Caco-2 (cell line): ENCODE measurements around the gene NMT2. TPM values are rescaled to one million over a fixed set of nuclear protein-coding genes. Genes with fewer than 3 reads are reported as not detected.
A peak's percentile ranks its signal among the peaks of the same experiment; 100 is the strongest.
"Not testable (repeated sequence)": the region's sequence is repeated elsewhere in the genome, so short reads cannot be mapped to it uniquely, and the experiment has no call there.

Experiments used
- BruUV-seq: library from RNA; stranded (reverse); fragments of 400-500 nt; replicated peaks from 2 replicates; lab custom pipeline; 2021; lab: Mats Ljungman, UMichigan
- CTCF ChIA-PET: fragments of 300-600 bp; sonication (Branson Sonifier 250); formaldehyde crosslinking; loops from one replicate; lab custom pipeline; 2022; ENCODE audit warnings: antibody characterized with exemption; lab: Charles Lee
- POLR2A ChIA-PET: fragments of 300-600 bp; sonication (Branson Sonifier 250); formaldehyde crosslinking; loops from one replicate; lab custom pipeline; 2022; ENCODE audit warnings: antibody characterized with exemption; lab: Charles Lee
- DNase-seq, 2 experiments: peaks; one replicate each; pipeline versions ENCODE4 v3.0.0 to v3.0.0-alpha.2; 2020 to 2022
- H3K27me3 ChIP-seq: replicated peaks from 2 replicates; pipeline ENCODE4 v1.6.0; 2011; ENCODE audit warnings: low read length; ENCODE audit not compliant: control insufficient read depth, insufficient read depth
- H3K36me3 ChIP-seq: 2 replicates; pipeline ENCODE4 v1.5.1; 2011; ENCODE audit warnings: low read length; ENCODE audit not compliant: control insufficient read depth, insufficient read depth
- H3K4me1 ChIP-seq: fragments of 250-450 bp; sonication (Bioruptor Pico); 2 replicates; pipeline ENCODE4 v1.5.1; 2020; ENCODE audit warnings: mild to moderate bottlenecking
- H3K4me3 ChIP-seq: 2 replicates; pipeline ENCODE4 v1.5.1; 2011; ENCODE audit warnings: low read depth, mild to moderate bottlenecking, control low read depth, low read length
- H3K9me3 ChIP-seq: fragments of 250-450 bp; sonication (Bioruptor Pico); 2 replicates; pipeline ENCODE4 v1.5.1; 2020; ENCODE audit warnings: mild to moderate bottlenecking, moderate library complexity
- H3K27ac Mint-ChIP-seq: one replicate; pipeline ENCODE4 v1.8.0; 2022; ENCODE audit warnings: mixed read lengths; ENCODE audit not compliant: unreplicated experiment
- H3K27me3 Mint-ChIP-seq: one replicate; pipeline ENCODE4 v1.8.0; 2022; ENCODE audit warnings: mixed read lengths; ENCODE audit not compliant: insufficient read depth, unreplicated experiment
- H3K36me3 Mint-ChIP-seq: one replicate; pipeline ENCODE4 v1.8.0; 2022; ENCODE audit warnings: mild to moderate bottlenecking, mixed read lengths; ENCODE audit not compliant: insufficient read depth, unreplicated experiment
- H3K4me1 Mint-ChIP-seq: one replicate; pipeline ENCODE4 v1.8.0; 2022; ENCODE audit warnings: low read depth, mixed read lengths; ENCODE audit not compliant: unreplicated experiment
- H3K4me3 Mint-ChIP-seq: one replicate; pipeline ENCODE4 v1.8.0; 2022; ENCODE audit warnings: mild to moderate bottlenecking, moderate library complexity, mixed read lengths; ENCODE audit not compliant: unreplicated experiment
- H3K9me3 Mint-ChIP-seq: one replicate; pipeline ENCODE4 v1.8.0; 2022; ENCODE audit warnings: mixed read lengths; ENCODE audit not compliant: unreplicated experiment
- intact Hi-C: fragments of 100-400 bp; cut with micrococcal nuclease; formaldehyde crosslinking; loops from one replicate; pipeline ENCODE4 v1.10.0; 2022; ENCODE audit not compliant: unreplicated experiment
- total RNA-seq: library from RNA; stranded (reverse); gene quantifications from 2 replicates; pipeline ENCODE4 v1.2.3, GENCODE V29; 2022
- TF ChIP-seq, protein P1 (sequence below), 2 experiments: fragments of 200-600 bp in 1 of 2; IDR thresholded peaks; 1 replicate in 1 of 2; 2 replicates in 1 of 2; pipeline versions ENCODE4 v1.5.1 to v1.8.0; 2011 to 2022; ENCODE audit warnings: antibody characterized with exemption in 1 of 2, control low read depth in 1 of 2, inconsistent platforms in 1 of 2, low read depth in 1 of 2, low read length in 1 of 2, mild to moderate bottlenecking in 1 of 2, moderate library complexity in 1 of 2; ENCODE audit not compliant: insufficient read depth in 1 of 2, severe bottlenecking in 1 of 2, unreplicated experiment in 1 of 2

The NMT2 gene
- total RNA-seq, 1 experiment from 2014 or later: 28.1 TPM

DNA sequence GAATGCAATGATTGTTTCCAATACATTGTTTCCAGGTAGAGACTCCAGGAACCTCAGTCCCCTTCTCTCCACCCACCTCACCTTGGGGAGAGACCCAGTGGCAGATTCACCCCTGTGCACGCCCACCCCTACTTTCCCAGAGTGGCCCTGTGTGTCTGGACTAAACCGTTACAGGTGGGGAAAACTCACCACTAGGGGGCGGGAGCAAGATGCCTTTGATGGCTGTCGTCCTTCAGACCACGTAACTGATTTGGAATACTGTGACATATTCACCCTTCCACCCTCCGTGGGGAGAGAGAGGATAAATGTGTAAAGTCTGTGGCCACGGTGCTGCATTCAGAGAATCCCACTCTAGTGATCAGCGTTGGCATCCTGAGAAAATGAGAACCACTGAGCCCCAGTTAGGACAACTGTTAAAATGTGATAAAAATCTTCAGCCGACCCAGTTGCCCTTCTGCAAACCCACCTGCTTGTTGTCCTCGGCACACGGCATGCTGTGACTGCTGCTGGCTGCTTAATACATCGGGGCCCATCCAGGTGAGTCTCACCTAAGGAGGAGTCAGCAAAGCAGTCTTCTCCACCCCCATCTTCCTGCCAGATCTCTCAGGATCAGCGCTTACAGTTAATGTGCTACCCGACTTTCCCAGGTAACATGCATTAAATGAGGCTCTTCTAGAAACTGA lies 41.5 kb upstream of the NMT2 start:
- H3K27me3 Mint-ChIP-seq: no peaks in the 10 kb centered on the region
- no peaks in the 10 kb centered on the region for H3K4me1 ChIP-seq
- CTCF ChIA-PET: no interaction called here

DNA sequence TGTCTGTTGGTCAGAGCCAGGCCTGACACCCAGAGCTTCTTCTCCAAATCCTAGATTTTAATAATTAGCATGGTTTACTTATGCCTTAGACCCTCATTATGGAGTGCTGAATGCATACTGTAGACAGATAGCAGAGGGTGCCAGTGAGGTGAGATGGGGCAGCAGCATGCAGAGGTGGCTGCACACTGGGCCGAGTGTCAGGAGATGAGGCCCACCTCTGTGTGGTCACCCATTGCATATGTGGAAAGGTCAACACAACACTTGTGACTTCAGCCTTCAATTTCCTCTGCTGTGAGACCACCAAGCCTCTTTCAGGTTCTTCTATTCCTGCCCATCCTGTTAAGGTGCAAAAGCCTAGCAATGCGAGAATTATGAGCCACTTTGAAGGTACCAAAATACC lies 39.7 kb upstream of the NMT2 start:
- H3K27me3 ChIP-seq: no peaks in the 10 kb centered on the region
- peaks cover 6% of the 10 kb centered on the region for H3K9me3 Mint-ChIP-seq
- H3K4me1 ChIP-seq: no peaks in the 10 kb centered on the region
- no peaks in the 10 kb centered on the region for H3K9me3 ChIP-seq
- H3K36me3 ChIP-seq: no peaks in the 10 kb centered on the region
- TF ChIP-seq, protein P1, sequence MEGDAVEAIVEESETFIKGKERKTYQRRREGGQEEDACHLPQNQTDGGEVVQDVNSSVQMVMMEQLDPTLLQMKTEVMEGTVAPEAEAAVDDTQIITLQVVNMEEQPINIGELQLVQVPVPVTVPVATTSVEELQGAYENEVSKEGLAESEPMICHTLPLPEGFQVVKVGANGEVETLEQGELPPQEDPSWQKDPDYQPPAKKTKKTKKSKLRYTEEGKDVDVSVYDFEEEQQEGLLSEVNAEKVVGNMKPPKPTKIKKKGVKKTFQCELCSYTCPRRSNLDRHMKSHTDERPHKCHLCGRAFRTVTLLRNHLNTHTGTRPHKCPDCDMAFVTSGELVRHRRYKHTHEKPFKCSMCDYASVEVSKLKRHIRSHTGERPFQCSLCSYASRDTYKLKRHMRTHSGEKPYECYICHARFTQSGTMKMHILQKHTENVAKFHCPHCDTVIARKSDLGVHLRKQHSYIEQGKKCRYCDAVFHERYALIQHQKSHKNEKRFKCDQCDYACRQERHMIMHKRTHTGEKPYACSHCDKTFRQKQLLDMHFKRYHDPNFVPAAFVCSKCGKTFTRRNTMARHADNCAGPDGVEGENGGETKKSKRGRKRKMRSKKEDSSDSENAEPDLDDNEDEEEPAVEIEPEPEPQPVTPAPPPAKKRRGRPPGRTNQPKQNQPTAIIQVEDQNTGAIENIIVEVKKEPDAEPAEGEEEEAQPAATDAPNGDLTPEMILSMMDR (IDR thresholded peaks at IDR 0.05; ENCODE audit: insufficient read depth in 1 of 2, low read depth in 1 of 2, low read length in 1 of 2, severe bottlenecking in 1 of 2, unreplicated experiment in 1 of 2): no peak
- no peaks in the 10 kb centered on the region for H3K27me3 Mint-ChIP-seq
- CTCF ChIA-PET: no interaction called here
- no peak overlapping the region for H3K27ac Mint-ChIP-seq
- DNase-seq: no peak
- POLR2A ChIA-PET: no interaction called here
- H3K4me3 ChIP-seq: no peak overlapping the region
- intact Hi-C loops: no loop called here
- no TSS peak for BruUV-seq
- H3K4me3 Mint-ChIP-seq: no peak overlapping the region
- peaks cover 7% of the 10 kb centered on the region for H3K36me3 Mint-ChIP-seq
- H3K4me1 Mint-ChIP-seq: peaks cover 7% of the 10 kb centered on the region

More for the DNA sequence above, 41.5 kb upstream of the NMT2 start:
- Histone ChIP-seq H3K9me3 (no peaks in the 10 kb centered on the region), H3K36me3 (no peaks in the 10 kb centered on the region), H3K4me3 (no peak overlapping the region), H3K27me3 (no peaks in the 10 kb centered on the region)
- POLR2A ChIA-PET: no interaction called here
- Mint-ChIP-seq H3K27ac (no peak overlapping the region), H3K36me3 (peaks cover 10% of the 10 kb centered on the region), H3K9me3 (no peaks in the 10 kb centered on the region), H3K4me3 (no peak overlapping the region), H3K4me1 (peaks cover 7% of the 10 kb centered on the region)
- BruUV-seq: no TSS peak
- intact Hi-C loops: loop anchor here (1.0 kb wide), 1 partner anchor 161 kb away; the partner anchor contains the start of gene FAM171A1
- TF ChIP-seq, protein P1 (IDR thresholded peaks at IDR 0.05; ENCODE audit: insufficient read depth in 1 of 2, low read depth in 1 of 2, low read length in 1 of 2, severe bottlenecking in 1 of 2, unreplicated experiment in 1 of 2): peak; percentile 95 to 97
- DNase-seq: peak; percentile 82 to 88

DNA sequence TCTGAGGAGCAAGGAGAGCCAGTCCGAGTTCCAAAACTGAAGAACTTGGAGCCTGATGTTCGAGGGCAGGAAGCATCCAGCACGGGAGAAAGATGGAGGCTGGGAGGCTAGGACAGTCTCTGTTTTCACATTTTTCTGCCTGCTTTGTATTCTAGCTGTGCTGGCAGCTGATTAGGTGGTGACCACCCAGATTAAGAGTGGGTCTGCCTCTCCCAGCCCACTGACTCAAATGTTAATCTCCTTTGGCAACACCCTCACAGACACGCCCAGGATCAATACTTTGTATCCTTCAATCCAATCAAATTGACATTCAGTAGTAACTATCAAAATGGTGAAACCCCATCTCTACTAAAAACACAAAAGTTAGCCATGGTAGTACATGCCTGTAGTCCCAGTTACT lies 38.9 kb upstream of the NMT2 start:
- H3K27me3 Mint-ChIP-seq, H3K4me3 ChIP-seq, CTCF ChIA-PET, H3K27ac Mint-ChIP-seq, POLR2A ChIA-PET, H3K4me1 Mint-ChIP-seq, H3K27me3 ChIP-seq, BruUV-seq, H3K36me3 ChIP-seq, DNase-seq, H3K9me3 ChIP-seq, H3K36me3 Mint-ChIP-seq, intact Hi-C loops, H3K4me3 Mint-ChIP-seq, H3K4me1 ChIP-seq: not testable (repeated sequence)
- peaks cover 11% of the 10 kb centered on the region for H3K9me3 Mint-ChIP-seq
